Measurements from ENCODE around the gene SMIM28.

GRCh38 chr6:138417493-138418117, 39.9 kb downstream of the SMIM28 start:
- TF ChIP-seq CTCF (IDR thresholded peaks at IDR 0.05), result no peak
- no peak for TF ChIP-seq POLR2AphosphoS5 (IDR thresholded peaks at IDR 0.05; ENCODE audit: low read depth, low read length)
- no peak for TF ChIP-seq REST (IDR thresholded peaks at IDR 0.05; ENCODE audit: insufficient read depth in 1 of 2, low read depth in 2 of 2, low read length in 1 of 2)

Measured in Panc1 (cell line).